ENCODE data around the gene OR2T1. TPM values are rescaled to one million over a fixed set of nuclear protein-coding genes. Genes with fewer than 3 reads are reported as not detected.
"Not testable (repeated sequence)": the region's sequence is repeated elsewhere in the genome, so short reads cannot be mapped to it uniquely, and the experiment has no call there.

Gene OR2T1
- total and polyA plus RNA-seq, 5 experiments from 2014 or later, result not detected

DNA sequence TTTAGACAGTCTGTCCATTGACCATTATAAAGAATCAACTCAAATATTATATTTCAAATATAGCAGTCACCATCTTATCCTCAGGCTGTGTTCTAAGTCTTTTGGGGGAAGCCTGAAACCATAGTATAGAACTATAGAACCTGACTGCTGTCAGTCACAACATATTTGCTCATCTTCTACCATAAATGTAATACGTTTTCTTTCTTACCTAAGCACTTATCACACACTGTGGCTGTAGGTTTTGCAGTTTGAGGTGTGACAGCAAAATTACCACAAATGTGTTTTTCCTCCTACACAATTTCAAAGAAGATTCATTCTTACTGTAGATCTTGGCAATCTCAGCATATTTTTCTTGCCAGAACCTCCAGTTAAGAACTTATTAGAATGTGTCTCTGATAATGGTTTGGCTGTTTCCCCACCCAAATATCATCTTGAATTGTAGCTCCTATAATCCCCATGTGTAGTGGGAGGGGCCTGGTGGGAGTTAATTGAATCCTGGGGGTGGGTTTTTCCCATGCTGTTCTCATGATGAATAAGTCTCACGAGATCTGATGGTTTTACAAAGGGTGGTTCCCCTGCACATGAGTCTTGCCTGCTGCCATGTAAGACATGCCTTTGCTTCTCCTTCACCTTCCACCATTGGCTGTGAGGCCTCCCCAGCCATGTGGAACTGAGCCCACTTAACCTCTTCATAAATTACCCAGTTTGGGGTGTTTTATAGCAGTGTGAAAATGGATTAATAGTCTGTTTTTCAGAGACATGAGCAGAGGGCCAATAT lies 39.8 kb downstream of the OR2T1 start:
- H3K4me1 Mint-ChIP-seq, H3K27ac Mint-ChIP-seq, DNase-seq, H3K9me3 Mint-ChIP-seq, ATAC-seq, POLR2A ChIA-PET, H3K36me3 Mint-ChIP-seq, H3K4me3 Mint-ChIP-seq, H3K27me3 Mint-ChIP-seq: not testable (repeated sequence)

DNA sequence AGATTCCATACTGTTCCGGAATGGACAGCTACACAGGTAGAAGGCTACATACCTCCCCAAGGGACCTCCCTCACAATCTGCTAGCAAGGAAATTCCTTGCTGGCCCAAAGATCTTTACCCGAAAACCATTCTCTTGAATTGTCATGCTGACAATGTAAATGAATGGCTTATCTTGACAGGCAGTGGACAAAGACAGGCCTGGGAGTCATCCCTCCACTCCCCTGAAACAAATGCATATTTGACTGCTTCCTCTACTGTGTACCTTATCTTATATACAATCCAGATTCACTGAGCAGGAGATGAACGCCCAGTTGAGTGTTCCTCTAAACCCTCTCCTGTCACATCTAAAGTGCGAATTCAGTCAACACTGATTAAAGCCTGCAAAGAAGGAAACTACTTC lies 41.8 kb downstream of the OR2T1 start:
- H3K4me1 Mint-ChIP-seq, ATAC-seq, DNase-seq, H3K27me3 Mint-ChIP-seq, H3K27ac Mint-ChIP-seq, H3K9me3 Mint-ChIP-seq, H3K36me3 Mint-ChIP-seq, H3K4me3 Mint-ChIP-seq, POLR2A ChIA-PET: not testable (repeated sequence)

DNA sequence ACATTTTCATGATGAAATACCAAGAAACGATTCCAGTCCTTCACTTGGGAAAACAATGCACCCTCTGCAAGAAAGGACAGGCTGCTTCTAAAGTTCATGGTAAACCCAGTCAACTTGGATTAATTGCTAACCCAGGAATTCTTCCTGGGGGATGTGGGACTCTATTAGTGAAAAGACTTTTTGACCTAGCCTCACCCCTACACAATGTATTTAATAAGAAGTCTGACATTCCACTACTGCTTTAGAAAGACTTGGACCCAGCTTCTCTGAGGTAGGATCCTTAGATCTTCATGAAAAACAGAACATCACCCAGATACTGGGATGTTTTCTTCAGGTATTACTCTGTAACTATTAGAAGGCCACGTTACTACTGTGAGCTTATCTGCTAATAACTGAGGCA lies 42.6 kb downstream of the OR2T1 start, which contains the start of gene OR2T2:
Gene OR2T2, plus strand, starts transcription at position 239 of the 400 bp plus-strand sequence. CDS start 7,161 bp downstream, outside the sequence.
- H3K27me3 Mint-ChIP-seq, result not testable (repeated sequence)

DNA sequence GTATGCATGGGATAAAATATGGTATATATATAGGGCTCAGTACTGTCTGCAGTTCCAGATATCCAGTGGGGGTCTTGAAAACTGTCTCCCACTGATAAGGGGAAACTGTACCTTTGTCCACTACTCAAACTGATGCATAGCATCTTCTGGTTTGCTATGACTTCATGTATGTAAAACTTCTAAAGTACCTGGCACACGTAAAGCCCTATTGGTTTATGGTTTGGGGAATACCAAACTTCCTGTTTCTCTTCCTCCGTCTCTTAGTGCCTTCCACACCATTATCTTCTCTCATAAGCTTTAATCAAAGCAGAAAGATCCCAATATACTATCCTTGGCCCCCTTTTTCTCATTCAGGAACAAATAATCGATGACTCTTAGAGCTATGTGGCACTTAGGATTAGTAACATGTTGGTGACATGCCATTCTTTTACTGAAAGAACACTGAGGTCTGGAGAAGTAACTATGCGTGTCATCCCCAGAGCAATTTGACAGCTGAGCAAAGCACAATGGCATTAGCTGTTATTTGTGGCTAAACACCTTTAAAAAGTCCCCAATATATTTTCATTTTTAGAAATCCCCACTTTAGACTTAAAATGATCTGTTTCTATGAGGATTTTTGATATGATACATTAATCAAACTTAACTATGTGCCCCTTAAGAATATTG lies 45.7 kb downstream of the OR2T1 start:
- H3K27ac Mint-ChIP-seq, result not testable (repeated sequence)
- peak in 1 of 2 donors; percentile 35 for ATAC-seq

More for the DNA sequence above, 42.6 kb downstream of the OR2T1 start, which contains the start of gene OR2T2:
- ATAC-seq, DNase-seq, H3K4me1 Mint-ChIP-seq, POLR2A ChIA-PET, H3K9me3 Mint-ChIP-seq, H3K36me3 Mint-ChIP-seq, H3K4me3 Mint-ChIP-seq: not testable (repeated sequence)
- H3K27ac Mint-ChIP-seq, result peak within 1 kb of the TSS in 2 of 10 donors; percentile 36 to 41

DNA sequence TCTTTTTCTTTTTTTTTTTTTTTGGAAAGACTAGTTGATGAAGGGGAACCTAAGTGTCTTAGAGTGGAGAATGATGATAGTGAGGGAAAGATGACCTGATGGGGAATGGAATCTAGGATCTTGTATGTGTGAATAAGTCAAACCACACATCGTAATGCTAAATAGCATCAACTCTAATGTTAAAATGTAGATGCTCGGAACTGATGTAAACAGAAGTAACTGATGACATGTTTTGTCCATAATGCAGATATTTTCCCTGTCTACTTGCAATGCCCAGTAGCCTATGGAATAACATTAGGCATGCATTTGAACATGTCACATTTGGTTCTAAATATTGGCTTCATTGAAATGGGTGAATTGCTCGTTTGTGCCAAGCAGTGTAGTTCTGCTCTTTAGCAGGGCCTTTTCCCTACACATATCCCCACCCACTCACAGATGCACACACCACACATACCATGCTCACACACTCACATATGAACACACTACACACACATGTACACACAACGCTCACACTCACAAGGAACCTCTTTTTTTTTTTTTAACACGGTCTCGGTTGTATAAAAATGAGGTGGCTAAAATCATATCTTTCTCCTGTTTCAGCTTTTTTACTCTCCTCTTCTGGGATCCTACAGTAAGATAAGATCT lies 47.1 kb downstream of the OR2T1 start:
- H3K36me3 Mint-ChIP-seq, H3K4me3 Mint-ChIP-seq, H3K4me1 Mint-ChIP-seq, DNase-seq, ATAC-seq, H3K9me3 Mint-ChIP-seq, H3K27me3 Mint-ChIP-seq, POLR2A ChIA-PET, H3K27ac Mint-ChIP-seq: not testable (repeated sequence)

More for the DNA sequence above, 45.7 kb downstream of the OR2T1 start:
- H3K4me1 Mint-ChIP-seq, POLR2A ChIA-PET, H3K27me3 Mint-ChIP-seq, DNase-seq, H3K9me3 Mint-ChIP-seq, H3K36me3 Mint-ChIP-seq, H3K4me3 Mint-ChIP-seq: not testable (repeated sequence)

DNA sequence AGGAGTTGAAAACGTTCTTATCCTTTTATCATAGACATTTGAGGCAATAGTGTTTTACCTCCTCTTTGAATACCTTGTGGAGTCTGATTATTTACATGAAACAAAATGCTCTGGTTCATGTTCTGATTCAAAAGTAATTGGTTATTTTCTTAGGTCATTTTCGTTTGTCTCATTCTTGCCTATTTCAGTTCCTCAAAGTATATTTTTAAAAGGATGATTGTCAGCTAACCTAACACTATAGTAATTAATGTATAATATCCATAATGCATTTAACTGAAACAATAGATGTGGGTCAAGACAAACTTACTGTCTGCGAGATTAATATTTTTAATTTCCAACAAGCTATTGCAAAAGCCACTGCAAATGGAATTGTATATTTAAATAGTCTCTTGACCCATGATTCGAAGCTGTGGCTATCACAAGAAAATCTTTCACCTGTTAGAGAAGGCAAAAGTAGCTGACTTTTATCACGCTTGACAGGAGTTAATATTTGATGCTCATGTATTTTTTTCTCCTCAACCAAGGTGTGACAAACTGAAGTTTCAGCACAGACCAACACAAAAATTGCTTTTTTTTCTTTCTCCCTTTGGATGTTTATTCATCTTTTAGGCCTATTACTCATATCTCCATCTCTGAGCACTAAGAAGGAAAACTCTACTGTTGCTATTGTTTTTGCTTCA lies 47.8 kb downstream of the OR2T1 start:
- H3K36me3 Mint-ChIP-seq, H3K27me3 Mint-ChIP-seq, H3K27ac Mint-ChIP-seq, H3K4me1 Mint-ChIP-seq, H3K9me3 Mint-ChIP-seq, ATAC-seq, H3K4me3 Mint-ChIP-seq, DNase-seq, POLR2A ChIA-PET: not testable (repeated sequence)

DNA sequence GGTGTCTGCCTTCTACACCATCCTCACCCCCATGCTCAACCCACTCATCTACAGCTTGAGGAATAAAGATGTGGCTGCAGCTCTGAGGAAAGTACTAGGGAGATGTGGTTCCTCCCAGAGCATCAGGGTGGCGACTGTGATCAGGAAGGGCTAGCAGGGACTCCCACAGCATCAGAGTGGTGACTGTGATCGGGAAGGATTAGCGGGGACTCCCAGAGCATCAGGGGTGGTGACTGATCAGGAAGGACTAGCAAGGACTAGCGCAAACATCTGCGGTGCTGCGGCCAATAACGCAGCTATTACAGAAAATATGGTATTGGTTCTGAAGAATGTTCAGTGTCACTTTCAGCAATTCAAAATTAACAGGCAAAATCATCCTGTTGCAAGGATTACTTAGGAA lies 50.8 kb downstream of the OR2T1 start:
- H3K4me3 Mint-ChIP-seq, H3K27ac Mint-ChIP-seq, ATAC-seq, DNase-seq, H3K27me3 Mint-ChIP-seq, H3K4me1 Mint-ChIP-seq, H3K36me3 Mint-ChIP-seq, POLR2A ChIA-PET, H3K9me3 Mint-ChIP-seq: not testable (repeated sequence)

DNA sequence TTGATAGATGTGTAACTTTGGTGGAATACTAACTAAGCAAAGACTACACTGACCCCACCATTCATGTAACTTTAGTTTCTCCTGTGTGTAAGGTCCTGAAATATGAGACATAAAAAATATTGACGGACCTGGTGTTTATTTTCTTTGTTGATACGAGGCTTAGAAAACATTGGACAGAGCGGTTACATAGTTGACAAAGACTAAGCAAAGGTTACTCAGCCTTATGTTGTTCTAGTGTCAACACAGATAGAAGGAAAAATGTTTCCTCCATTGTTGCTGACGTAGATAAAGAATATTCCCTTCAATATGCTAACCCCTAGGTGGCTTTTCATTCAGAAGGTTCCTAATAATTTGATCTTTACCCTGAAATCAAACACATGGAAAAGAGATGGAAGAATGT lies 52.2 kb downstream of the OR2T1 start:
- H3K9me3 Mint-ChIP-seq, H3K4me1 Mint-ChIP-seq, H3K36me3 Mint-ChIP-seq, H3K27me3 Mint-ChIP-seq, POLR2A ChIA-PET, ATAC-seq, H3K27ac Mint-ChIP-seq, H3K4me3 Mint-ChIP-seq, DNase-seq: not testable (repeated sequence)

DNA sequence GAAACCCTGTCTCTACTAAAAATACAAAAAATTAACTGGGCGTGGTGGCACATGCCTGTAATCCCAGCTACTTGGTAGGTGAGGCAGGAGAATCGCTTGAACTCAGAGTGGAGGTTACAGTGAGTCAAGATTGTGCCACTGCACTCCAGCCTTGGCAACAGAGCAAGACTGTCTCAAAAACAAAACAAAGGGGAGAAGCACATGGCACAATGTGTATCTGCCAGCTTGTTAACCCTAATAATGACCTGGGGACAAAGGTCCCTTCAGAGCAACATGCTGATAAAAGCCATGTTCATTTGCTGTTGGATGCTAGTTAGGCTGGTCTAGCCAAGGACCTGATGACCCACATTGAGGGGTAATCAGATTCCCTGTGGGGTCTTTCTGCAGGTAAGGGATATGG lies 53.8 kb downstream of the OR2T1 start:
- H3K27me3 Mint-ChIP-seq, H3K4me1 Mint-ChIP-seq, ATAC-seq, POLR2A ChIA-PET, H3K36me3 Mint-ChIP-seq, DNase-seq, H3K9me3 Mint-ChIP-seq, H3K27ac Mint-ChIP-seq, H3K4me3 Mint-ChIP-seq: not testable (repeated sequence)

Other genes starting within 250 kb of the OR2T1 start
- gene OR2M2, start 228.2 kb upstream of the OR2T1 start, total RNA-seq, result not detected
- gene OR2M2, start 228.2 kb upstream of the OR2T1 start, polyA plus RNA-seq, result not detected
- gene OR2M3, start 205.8 kb upstream of the OR2T1 start, total RNA-seq, result not detected
- gene OR2M3, start 205.8 kb upstream of the OR2T1 start, polyA plus RNA-seq, result not detected
- gene OR2M4, start 171.6 kb upstream of the OR2T1 start, total RNA-seq, result not detected
- not detected for gene OR2M4, start 171.6 kb upstream of the OR2T1 start, polyA plus RNA-seq
- gene OR2T33, start 125.1 kb upstream of the OR2T1 start, total RNA-seq, result not detected
- gene OR2T33, start 125.1 kb upstream of the OR2T1 start, polyA plus RNA-seq, result not detected
- not detected for gene OR2T12, start 99.6 kb upstream of the OR2T1 start, total RNA-seq
- not detected for gene OR2T12, start 99.6 kb upstream of the OR2T1 start, polyA plus RNA-seq
- gene OR2M7, start 78.5 kb upstream of the OR2T1 start, total RNA-seq, result not detected
- not detected for gene OR2M7, start 78.5 kb upstream of the OR2T1 start, polyA plus RNA-seq
- gene OR14C36, start 54.3 kb upstream of the OR2T1 start, total RNA-seq, result not detected
- not detected for gene OR14C36, start 54.3 kb upstream of the OR2T1 start, polyA plus RNA-seq
- gene OR2T4, start 41.4 kb upstream of the OR2T1 start, total RNA-seq, result not detected
- not detected for gene OR2T4, start 41.4 kb upstream of the OR2T1 start, polyA plus RNA-seq
- gene OR2T6, start 27.3 kb upstream of the OR2T1 start, total RNA-seq, result not detected
- not detected for gene OR2T6, start 27.3 kb upstream of the OR2T1 start, polyA plus RNA-seq
- not detected for gene OR2T2, start 42.6 kb downstream of the OR2T1 start, total RNA-seq
- not detected for gene OR2T2, start 42.6 kb downstream of the OR2T1 start, polyA plus RNA-seq
- not detected for gene OR2T3, start 70.3 kb downstream of the OR2T1 start, total RNA-seq
- gene OR2T3, start 70.3 kb downstream of the OR2T1 start, polyA plus RNA-seq, result not detected
- not detected for gene OR2T5, start 85.5 kb downstream of the OR2T1 start, total RNA-seq
- not detected for gene OR2T5, start 85.5 kb downstream of the OR2T1 start, polyA plus RNA-seq
- not detected for gene OR2G6, start 105.0 kb downstream of the OR2T1 start, total RNA-seq
- gene OR2G6, start 105.0 kb downstream of the OR2T1 start, polyA plus RNA-seq, result not detected
- gene OR2T29, start 159.7 kb downstream of the OR2T1 start, total RNA-seq, result not detected
- gene OR2T29, start 159.7 kb downstream of the OR2T1 start, polyA plus RNA-seq, result not detected
- not detected for gene OR2T34, start 171.7 kb downstream of the OR2T1 start, total RNA-seq
- gene OR2T34, start 171.7 kb downstream of the OR2T1 start, polyA plus RNA-seq, result under 1 TPM in 1 of 3 donors, not detected in 2; 0.17 TPM
- gene OR2T10, start 194.7 kb downstream of the OR2T1 start, total RNA-seq, result not detected
- not detected for gene OR2T10, start 194.7 kb downstream of the OR2T1 start, polyA plus RNA-seq
- gene OR2T11, start 232.0 kb downstream of the OR2T1 start, total RNA-seq, result not detected
- not detected for gene OR2T11, start 232.0 kb downstream of the OR2T1 start, polyA plus RNA-seq
- gene OR2T35, start 242.2 kb downstream of the OR2T1 start, total RNA-seq, result not detected
- not detected for gene OR2T35, start 242.2 kb downstream of the OR2T1 start, polyA plus RNA-seq

Data from naive thymus-derived CD8-positive, alpha-beta T cell (primary cell).